Measurements from ENCODE around the gene CD247.
A peak's percentile ranks its signal among the peaks of the same experiment; 100 is the strongest.

CD247 gene

DNA sequence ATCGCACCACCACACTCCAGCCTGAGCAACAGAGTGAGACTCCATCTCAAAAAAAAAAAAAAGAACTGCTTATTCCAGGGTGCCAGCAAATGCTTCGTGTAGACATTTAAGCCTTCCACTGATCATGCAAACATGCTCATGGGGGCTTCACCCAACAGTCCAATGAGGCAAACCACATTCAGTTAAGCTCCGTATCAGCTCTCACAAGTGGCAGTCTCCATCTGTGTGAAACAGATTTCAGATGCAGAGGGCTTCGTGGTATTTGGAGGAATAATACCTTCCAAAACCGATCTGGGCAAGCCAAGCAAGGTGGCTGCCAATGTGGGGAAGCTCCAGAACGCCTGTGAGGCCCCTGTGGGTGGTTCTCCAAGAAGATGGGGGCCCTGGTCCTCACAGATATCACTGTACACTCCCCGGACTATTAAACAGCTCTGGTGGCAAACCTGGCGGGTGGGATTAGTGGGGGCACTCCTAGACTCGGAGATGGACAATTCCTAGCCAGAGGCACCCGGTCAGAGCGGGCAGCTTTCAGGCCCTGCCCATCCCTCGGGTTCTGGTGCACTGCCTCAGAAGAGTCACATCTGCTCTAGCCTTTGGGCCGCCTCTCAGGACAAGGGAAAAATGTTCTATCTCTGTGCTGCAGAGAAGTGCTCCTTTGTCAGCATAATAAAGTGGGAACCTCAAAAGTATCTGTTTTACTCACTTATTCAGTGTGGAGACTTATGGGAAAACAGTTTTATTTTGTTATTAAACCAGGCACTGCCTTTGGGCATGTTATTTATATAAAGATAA lies 25.1 kb upstream of the CD247 start:
- DNase-seq (ENCODE audit: low read depth, low spot score): no peak
- H3K27ac ChIP-seq: no peak overlapping the region

DNA sequence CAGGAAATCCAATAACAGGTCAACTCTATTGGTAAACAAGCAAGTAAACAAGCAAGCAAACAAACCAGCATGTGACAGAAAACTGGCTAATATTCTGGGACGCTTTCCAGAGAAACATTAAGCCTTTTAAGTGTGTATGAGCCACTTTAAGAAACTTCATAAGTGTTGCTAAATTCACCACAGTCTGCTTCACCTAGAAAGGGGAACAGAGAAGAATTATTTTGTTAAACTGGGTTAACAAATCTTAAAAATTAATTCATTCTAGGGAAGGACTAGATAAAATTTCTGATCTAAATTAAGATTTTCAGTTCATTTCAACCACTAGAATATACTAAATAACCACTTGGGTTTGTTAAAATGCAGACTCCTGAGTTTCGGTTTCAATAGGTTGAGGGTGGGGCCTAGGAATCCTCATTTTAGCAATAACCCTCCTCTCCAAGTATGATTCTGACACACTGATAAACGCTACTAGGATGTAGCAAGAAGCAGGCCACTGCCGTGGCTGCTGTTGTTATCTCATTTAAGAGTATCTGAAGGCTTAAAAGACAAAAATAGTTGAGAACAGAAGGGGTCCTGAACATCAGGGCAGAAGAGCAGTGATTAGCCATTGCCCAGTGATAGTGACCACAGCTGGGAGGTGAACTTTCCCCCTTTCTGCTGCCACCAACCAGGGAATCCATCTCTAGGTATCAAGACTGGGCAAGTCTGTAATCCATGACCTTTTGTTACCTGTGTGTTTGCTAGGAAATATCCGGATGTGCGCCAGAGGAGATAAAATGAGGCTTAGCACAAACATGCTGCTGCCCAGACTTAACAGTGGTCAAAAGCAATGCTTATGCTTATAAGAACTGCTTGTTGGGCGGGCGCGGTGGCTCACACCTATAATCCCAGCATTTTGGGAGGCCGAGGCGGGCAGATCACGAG lies 24.0 kb upstream of the CD247 start:
- peak overlapping the region; percentile 67 for H3K27ac ChIP-seq
- no peak for DNase-seq (ENCODE audit: low read depth, low spot score)

DNA sequence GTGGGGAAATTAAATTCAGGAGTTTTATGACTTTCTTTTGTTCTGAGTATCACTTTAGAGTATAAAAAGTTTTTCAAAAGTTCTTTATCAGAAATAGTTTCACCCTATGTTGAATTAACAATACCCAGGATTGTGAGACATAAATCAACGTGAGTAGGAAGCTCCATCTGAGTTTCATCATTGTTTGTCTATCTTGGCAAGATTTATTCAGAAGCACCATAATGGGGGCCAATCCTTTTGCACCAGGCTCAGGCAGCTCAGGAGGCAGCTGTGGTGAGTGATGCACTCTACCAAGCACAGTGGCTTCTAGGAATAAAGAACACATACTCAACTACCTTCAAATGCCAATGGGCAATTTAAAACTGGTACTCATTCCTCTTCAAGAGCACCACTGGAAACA lies 23.3 kb upstream of the CD247 start:
- peak overlapping the region; percentile 67 for H3K27ac ChIP-seq
- no peak for DNase-seq (ENCODE audit: low read depth, low spot score)

DNA sequence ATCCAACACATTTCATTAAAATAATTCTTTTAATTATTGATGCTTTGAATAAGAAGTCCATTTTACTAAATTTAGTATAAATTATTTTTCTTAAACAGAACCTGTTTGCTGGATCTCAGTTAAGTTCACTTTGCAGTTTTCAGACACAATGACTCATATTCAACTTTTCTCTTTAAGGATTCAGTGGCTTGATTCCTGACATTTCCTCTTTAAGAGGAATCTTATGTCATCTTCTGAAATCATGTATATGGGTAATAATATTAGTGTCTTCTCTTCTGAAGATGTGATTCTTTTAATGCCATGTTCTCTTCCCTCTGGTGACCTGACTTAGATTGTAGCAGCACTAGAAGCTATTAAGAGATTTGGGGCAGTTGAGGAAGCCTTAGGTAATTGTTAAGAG lies 22.7 kb upstream of the CD247 start:
- peak overlapping the region; percentile 67 for H3K27ac ChIP-seq
- DNase-seq (ENCODE audit: low read depth, low spot score): no peak

DNA sequence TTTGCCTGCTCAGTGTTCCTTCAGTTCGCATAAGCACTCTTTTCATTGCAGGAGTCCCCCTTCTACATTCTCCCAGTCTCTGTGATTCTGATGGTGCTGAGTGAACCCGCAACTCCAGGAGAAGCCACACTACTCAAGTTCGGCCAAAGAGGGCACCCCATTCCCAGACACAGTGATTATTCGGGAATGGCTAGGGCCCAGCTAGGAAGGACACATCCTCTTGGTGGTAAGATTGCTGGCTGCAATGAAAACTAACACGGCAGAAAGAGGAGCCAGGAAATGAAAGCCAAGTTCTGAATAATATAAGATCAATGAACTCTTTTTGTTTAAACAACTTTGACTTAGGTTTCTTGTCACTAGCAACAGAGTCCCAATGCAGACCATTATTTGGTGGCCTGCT lies 20.3 kb upstream of the CD247 start:
- DNase-seq (ENCODE audit: low read depth, low spot score): no peak
- H3K27ac ChIP-seq: no peak overlapping the region

DNA sequence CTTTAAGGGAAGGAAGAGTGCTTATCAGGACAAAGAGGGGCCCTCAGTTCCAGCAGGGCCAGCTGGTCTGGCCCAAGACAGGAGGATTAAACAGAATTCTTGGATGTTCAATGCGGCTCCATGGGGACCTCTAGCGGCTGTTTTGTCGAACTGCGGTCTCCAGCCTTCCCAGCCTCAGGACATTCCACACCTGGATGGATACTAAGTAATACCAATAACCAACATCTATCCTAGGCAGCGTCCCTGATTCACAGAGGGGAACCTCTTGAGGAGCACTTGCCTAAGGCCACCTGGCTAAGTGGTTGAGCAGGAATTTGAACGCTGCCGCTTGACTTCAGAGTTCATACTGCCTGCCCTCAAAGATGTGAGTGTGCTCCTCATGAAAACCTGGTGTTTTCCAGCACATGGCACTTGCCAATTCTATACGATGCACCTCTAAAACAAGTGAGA lies 15.5 kb upstream of the CD247 start:
- no peak overlapping the region for H3K27ac ChIP-seq
- no peak for DNase-seq (ENCODE audit: low read depth, low spot score)

DNA sequence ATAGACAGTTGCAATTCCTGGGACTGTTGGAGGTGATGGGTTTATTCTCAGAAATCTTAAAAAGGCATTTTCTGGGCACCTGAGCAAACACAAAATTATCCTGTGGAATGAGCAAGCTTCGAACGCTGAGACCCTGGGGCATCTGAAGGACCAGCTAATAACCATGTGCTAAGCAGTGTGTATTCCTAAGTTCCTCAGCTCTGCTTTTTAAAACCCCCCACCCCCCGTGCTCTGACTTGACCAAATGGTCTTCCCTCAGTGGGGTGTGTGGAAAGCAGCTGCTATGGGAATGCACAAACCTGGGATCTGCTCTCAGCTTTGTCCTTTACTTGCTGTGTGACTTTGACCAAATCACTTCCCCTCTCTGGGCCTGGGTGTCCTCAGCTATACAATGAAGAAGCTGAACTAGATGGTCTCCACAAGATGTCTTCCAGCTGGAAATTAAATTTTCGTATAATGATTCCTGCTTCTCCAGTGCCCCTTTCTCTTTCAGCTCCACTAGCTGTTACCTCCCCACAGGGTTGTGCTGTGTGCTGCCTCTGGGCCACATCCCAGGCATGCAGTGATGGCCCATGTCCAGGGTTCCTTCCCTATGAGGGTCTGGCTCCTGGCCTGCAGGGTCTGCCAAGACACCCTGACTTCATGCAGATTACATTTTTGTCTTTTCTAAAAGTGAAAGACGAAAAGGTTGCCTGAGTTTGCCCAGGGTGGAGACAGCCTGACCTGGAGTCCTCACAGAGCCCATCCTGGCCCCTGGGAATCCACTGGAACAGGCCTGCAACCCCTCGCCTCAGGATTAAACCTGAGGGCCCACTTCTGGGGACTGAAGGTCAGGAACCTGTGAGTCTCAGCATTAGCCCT lies 14.9 kb upstream of the CD247 start:
- no peak for DNase-seq (ENCODE audit: low read depth, low spot score)
- no peak overlapping the region for H3K27ac ChIP-seq

DNA sequence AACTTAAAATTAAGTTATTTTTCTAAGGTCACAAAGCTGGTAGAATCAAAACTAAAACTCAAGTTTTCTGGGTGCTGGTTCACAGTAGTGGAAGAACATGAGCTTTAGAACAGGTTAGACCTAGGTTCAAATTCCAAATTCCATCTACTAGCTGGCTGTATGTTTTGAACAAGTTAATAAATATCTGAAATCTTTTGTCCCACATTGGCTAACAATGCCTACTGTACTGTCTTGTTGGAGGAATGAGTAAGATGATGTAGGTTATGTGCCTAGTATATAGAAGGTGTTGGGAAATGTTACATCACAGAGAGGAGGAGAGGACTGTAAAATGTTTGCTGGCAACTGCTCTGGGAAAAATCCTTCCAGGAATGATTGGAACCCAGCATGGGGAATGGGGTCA lies 14.0 kb upstream of the CD247 start:
- DNase-seq (ENCODE audit: low read depth, low spot score): no peak
- no peak overlapping the region for H3K27ac ChIP-seq

DNA sequence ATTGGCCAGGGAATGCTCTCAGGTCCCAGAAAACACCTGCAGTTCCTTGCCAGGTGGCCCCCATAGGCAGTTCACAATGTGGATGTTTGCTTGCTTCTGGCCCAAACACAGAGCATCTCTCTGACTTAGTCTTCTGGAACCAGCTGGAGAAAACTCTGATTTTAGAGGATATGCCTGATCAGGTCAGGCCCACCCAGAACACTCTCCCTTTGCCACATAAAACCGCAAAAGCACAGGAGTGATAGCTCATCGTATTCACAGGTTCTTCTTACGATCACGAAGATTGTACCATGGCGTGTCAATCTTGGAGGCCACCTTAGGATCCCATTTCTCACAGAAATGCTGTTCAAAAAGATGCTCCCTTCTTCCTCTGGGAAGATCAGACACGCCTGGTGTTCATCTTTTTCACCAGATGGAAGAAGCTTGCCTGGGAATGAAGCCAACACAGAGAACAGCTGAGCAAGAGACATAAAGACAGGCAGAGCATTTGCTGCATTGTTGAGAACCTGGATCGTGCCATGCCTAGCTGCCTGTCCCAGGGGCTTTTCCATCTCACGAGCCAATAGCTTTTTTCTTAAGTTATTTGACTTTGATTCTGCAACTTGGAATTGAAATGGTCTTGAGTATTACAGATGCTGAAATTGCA lies 11.6 kb upstream of the CD247 start:
- DNase-seq (ENCODE audit: low read depth, low spot score): no peak
- no peak overlapping the region for H3K27ac ChIP-seq

DNA sequence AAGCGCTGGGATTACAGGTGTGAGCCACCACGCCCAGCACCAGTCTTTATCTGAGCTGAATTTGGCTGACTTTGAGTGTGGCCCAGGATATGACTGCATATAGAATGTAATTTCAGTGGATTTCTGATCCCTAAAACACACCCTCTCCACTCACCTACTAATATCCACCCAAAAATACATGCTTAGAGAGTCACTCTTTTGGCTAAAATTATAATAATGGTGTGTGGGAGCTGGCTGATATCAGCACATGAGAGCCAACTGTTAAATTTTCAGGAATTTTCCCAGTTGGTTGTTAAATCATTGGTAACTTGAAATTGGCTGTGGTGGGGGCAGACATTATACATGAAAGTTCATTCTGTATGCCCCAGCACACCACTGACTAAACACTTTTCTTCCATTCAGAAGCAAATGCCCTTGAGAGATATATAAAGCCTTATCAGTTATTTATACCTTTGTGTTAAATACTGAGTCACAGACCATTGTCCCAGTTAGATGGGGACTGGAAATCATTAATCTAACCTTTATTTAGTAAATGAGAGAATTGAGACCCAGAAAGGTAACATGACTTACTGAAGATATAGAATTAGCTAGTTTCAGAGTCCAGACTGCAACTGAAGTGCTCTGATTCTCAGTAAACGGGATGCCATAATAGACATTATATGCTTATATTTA lies 9.9 kb upstream of the CD247 start:
- no peak for DNase-seq (ENCODE audit: low read depth, low spot score)
- H3K27ac ChIP-seq: no peak overlapping the region

DNA sequence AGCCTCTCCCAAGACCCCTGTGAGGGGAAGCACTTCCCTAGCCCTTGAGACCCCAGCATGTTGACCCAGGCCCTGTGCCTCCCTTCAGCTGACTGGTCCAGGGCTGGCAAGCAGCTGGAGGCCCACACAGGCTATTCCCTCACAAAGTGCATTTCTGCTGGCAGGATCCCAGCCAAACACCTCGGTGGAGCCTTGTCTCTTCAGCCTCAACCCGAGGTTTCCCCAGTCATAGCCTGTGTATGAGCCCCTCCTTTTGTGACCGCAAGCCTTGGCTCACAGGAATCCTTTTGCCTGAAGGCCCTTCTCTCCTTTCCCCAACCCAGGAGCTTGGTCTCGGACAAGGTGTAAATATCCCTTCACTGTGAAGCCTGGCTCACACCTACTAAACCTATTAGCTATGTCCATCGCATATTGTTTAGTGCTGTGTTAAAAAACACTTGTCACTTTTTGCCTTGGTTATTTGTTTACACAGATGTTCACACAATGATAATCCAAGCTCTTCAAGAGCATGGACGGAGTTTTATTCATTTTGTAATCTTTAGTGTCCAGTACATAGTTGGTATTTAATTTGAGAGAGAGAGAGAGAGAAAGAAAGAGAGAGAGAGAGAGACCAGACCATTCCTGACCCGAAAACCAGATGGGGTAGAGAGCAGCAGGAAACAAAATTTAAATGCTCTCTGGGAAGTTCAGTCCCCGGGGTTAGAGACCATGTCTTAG lies 8.5 kb upstream of the CD247 start:
- H3K27ac ChIP-seq: no peak overlapping the region
- DNase-seq (ENCODE audit: low read depth, low spot score): no peak

DNA sequence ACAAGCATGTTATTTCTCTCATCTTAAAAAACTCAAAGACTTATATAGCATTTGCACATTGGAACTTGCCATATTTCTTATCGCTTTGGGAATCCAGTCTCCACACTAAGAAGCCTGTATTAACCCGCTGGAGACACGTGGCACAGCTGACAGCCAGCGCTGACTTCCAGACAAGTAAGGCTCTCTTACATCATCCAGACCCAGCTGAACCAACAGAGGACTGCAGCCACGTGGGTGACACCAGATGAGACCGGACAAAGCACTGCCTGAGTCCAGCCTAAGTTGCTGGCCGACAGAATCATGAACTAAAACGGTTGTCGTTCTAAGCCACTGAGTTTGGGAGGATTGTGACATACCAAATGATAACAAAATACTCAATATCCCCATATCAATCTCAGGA lies 6.3 kb upstream of the CD247 start:
- H3K27ac ChIP-seq: no peak overlapping the region
- DNase-seq (ENCODE audit: low read depth, low spot score): no peak

DNA sequence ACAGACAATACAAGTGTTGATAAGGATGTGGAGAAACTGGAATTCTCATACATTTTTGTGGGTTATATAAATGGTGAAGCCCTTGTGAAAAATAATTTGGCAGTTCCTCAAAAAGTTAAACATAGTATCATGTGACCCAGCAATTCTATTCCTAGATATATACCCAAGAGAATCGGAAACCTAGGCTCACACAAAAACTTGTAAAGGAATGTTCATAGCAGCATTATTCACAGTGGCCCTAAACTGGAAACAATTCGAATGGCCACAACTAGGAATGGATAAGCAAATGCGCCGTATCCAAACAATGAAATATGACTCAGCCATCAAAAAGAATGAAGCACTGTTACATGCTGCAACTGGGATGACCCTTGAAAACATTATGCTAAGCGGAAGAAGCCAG lies 3.9 kb upstream of the CD247 start:
- no peak overlapping the region for H3K27ac ChIP-seq
- no peak for DNase-seq (ENCODE audit: low read depth, low spot score)

DNA sequence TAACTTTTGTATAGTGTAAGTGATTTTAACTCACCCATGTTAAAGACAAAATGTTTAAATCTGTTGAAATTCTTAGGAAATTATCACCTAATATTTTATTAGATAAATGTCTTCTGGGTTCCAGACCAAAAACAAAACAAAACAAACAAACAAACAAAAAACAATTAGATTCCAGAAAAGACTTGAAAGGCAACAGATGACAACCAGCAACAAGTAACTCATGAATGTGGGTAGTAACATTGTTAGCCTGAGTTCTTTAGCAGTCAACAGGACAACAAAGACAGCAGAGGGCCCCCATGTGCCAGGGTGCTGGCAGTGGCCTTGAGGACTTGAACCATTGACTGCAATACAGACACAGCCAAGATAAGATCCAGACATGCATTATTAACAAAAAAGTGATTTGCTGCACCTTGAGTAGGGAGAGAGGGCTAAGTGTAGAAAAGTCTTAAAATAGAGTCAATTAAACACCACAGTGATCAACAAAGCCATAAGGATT lies 2.4 kb upstream of the CD247 start:
- no peak for DNase-seq (ENCODE audit: low read depth, low spot score)

DNA sequence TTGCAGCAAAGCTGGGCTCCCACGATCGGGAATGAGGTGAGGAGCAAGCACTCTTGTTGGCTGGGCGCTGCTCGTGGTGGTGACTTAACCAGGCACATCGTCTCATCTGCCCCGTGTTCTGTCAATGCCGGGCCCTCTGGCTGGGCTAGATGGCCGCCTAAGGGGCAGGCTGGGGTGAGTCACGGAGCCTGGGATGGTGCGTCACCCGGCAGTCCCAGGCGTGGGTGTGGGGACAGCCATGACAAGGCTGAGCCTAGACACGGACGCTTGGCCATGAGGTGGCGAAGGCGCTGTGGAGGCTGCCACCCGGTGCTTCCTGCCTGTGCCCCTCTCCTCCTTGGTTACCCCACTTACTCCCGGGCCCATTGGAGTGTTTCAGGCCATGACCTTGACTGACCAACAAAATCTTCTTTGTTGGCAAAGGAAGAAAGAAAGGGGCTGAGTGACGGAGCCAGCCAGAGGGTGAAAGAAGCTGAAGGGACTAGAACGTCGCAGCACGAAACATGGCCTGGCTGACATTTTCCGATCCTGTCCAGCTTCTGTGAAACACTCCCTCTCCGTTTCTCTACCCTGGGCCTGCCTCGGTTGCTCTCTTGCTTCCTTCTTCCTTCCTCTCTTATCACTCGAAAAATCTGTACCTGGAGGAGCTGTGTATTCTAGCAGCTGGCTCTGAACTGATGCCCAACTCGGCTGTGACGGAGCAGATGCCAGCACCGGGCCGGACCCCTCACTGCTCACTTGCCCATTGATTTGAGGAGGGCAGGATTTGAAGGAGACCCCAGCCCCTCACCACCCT lies 596 bp downstream of the CD247 start:
- no peak for DNase-seq (ENCODE audit: low read depth, low spot score)
- no peak overlapping the region for H3K27ac ChIP-seq

More for the DNA sequence above, 2.4 kb upstream of the CD247 start:
- no peak overlapping the region for H3K27ac ChIP-seq

DNA sequence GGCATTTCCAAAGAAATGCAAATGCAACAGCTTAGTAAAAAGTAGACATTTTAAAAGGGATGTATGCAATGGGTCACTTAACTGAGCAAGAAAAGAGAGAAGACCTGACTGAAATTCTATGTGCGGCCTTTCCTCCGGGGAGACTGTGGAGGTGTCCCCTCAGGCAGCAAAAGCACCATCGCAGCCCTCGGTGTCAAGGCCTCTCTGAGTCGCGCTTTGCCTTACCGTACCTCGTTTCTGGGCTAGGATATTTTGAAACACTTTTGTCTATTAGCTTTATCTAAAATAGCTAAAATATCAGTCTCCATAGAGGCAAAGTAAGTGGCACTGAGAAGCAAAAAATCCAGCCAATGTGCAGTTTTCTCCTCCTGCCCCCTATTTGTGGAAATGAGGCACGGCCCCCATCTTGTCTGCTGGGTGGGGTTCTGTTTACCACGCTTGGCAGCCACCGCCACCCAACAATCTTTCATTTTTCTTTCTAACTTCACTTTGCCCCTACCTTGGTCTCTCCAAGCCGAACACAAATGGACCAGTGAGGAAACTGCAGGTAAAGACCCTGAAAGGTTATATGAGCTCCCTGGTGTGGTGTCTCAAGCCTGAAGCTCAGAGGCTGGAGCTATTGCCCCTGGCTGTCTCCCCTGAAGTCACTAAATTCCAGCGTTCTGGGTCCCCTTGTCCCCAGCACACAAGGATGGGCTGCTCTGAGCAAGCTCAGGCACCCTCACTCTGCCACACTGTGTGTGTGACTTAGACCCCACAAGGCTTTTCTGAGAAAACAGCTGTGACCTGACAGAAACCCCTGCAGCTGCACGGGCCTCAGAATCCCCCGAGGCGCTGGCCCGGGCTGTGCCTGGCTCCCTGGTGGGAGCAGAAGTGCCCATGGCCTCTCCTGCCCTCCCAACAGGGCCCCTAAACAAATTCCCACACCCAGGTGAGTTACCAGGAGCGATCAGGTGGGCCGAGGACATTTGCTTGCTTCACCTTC lies 1.6 kb downstream of the CD247 start:
- no peak overlapping the region for H3K27ac ChIP-seq
- DNase-seq (ENCODE audit: low read depth, low spot score): no peak

DNA sequence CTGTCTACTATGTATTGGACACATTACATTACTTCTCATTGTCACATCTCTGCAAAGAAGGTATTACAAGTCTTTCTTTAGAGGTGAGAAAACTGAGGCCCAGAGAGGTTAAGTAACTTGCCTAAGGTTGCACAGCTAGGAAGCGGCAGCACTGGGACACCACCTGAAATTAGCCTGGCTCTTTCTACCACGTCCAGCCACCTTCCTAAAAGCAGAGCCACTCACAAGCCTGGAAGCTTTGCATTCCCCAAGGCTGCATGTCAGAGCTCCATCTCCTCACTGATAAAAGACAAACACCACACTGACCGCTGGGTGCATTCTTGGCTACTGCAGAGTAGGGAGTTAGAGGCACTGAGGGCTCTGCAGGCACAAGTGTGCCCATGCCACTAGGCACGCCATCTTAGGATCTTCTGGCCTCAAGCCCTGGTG lies 2.4 kb downstream of the CD247 start:
- DNase-seq (ENCODE audit: low read depth, low spot score): no peak
- H3K27ac ChIP-seq: no peak overlapping the region

Data from epithelial cell of prostate (primary cell).